Stimulated activated CD4-positive, alpha-beta T cell treated with anti-CD3 and anti-CD28 coated beads, Interleukin-12 subunit alpha, Interleukin-12 subunit beta, amount 100 ng/mL, for 4 hours (primary cell): Measurements from ENCODE around the gene PCGF3.
"Not testable (repeated sequence)": the region's sequence is repeated elsewhere in the genome, so short reads cannot be mapped to it uniquely, and the experiment has no call there.

Source experiments
- DNase-seq: peaks from one replicate; pipeline ENCODE4 v3.0.0-alpha.2; 2020

The PCGF3 gene

GRCh38 chr4:706083-706633 is 526 bp downstream of the PCGF3 start:
- DNase-seq = not testable (repeated sequence)

- no peak for DNase-seq
These were observed 1.4 kb downstream of the PCGF3 start for GRCh38 chr4:706834-707598.

- no peak for DNase-seq
These were observed 2.4 kb downstream of the PCGF3 start for GRCh38 chr4:707929-708630.

- DNase-seq = no peak
These were observed 3.0 kb downstream of the PCGF3 start for GRCh38 chr4:708631-708933.

- DNase-seq = no peak
These were observed 3.7 kb downstream of the PCGF3 start for GRCh38 chr4:709348-709747.

- DNase-seq = no peak
These were observed 4.5 kb downstream of the PCGF3 start for GRCh38 chr4:710116-710515.

- DNase-seq = no peak
These were observed 5.3 kb downstream of the PCGF3 start for GRCh38 chr4:710916-711315.

- DNase-seq = no peak
These were observed 6.5 kb downstream of the PCGF3 start for GRCh38 chr4:712093-712492.

GRCh38 chr4:712916-713632 is 7.4 kb downstream of the PCGF3 start:
- no peak for DNase-seq

GRCh38 chr4:714087-714486 is 8.5 kb downstream of the PCGF3 start:
- no peak for DNase-seq

- no peak for DNase-seq
These were observed 12.1 kb downstream of the PCGF3 start for GRCh38 chr4:717601-718320.

- no peak for DNase-seq
These were observed 12.8 kb downstream of the PCGF3 start for GRCh38 chr4:718460-718859.

- no peak for DNase-seq
These were observed 14.7 kb downstream of the PCGF3 start for GRCh38 chr4:720111-720860.

GRCh38 chr4:721261-722168 is 15.9 kb downstream of the PCGF3 start:
- no peak for DNase-seq

- no peak for DNase-seq
These were observed 16.6 kb downstream of the PCGF3 start for GRCh38 chr4:722169-722725.

- DNase-seq = no peak
These were observed 17.3 kb downstream of the PCGF3 start for GRCh38 chr4:722851-723360.

- DNase-seq = no peak
These were observed 18.3 kb downstream of the PCGF3 start for GRCh38 chr4:723751-724530.

GRCh38 chr4:725391-726234 is 20.0 kb downstream of the PCGF3 start:
- no peak for DNase-seq
